ENCODE measurements around the gene PLCZ1. TPM values are rescaled to one million over a fixed set of nuclear protein-coding genes. Genes with fewer than 3 reads are reported as not detected.

The PLCZ1 gene
- total RNA-seq, 1 experiment from 2014 or later = not detected

GRCh38 chr12:18750085-18750484 lies 12.3 kb upstream of the PLCZ1 start:
- intact Hi-C loops (cut with micrococcal nuclease; ENCODE audit: unreplicated experiment) = no loop called here
- no peak for DNase-seq (ENCODE audit: low spot score)
- H3K36me3 ChIP-seq (ENCODE audit: insufficient read depth, low read length, poor library complexity, severe bottlenecking) = no peaks in the 10 kb centered on the region
- no peaks in the 10 kb centered on the region for H3K4me1 ChIP-seq (ENCODE audit: insufficient read depth, low read length, poor library complexity, severe bottlenecking)
- H3K27ac ChIP-seq (ENCODE audit: low read depth, low read length, poor library complexity, severe bottlenecking) = no peak overlapping the region
- H3K9me3 ChIP-seq (ENCODE audit: low read depth, low read length, poor library complexity, severe bottlenecking) = no peaks in the 10 kb centered on the region
- no peak for TF ChIP-seq CTCF (conservative IDR thresholded peaks at IDR 0.05; ENCODE audit: low read depth, low read length)
- no peak for TF ChIP-seq EZH2 (IDR thresholded peaks at IDR 0.05; ENCODE audit: borderline replicate concordance, low read depth, low read length, poor library complexity, severe bottlenecking)
- H3K4me3 ChIP-seq (ENCODE audit: low read depth, low read length, poor library complexity, severe bottlenecking) = no peak overlapping the region
- CTCF ChIA-PET = no interaction called here
- no TSS peak for BruUV-seq (replicated peaks)
- H3K27me3 ChIP-seq (replicated peaks; ENCODE audit: insufficient read depth, low read depth, low read length, poor library complexity) = no peaks in the 10 kb centered on the region
- POLR2A ChIA-PET (ENCODE audit: low non-redundant PET) = no interaction called here

- H3K4me1 ChIP-seq (ENCODE audit: insufficient read depth, low read length, poor library complexity, severe bottlenecking) = no peaks in the 10 kb centered on the region
- CTCF ChIA-PET = no interaction called here
- no peaks in the 10 kb centered on the region for H3K9me3 ChIP-seq (ENCODE audit: low read depth, low read length, poor library complexity, severe bottlenecking)
- H3K27me3 ChIP-seq (replicated peaks; ENCODE audit: insufficient read depth, low read depth, low read length, poor library complexity) = no peaks in the 10 kb centered on the region
- no peaks in the 10 kb centered on the region for H3K36me3 ChIP-seq (ENCODE audit: insufficient read depth, low read length, poor library complexity, severe bottlenecking)
- no peak for DNase-seq (ENCODE audit: low spot score)
- POLR2A ChIA-PET (ENCODE audit: low non-redundant PET) = no interaction called here
- TF ChIP-seq EZH2 (IDR thresholded peaks at IDR 0.05; ENCODE audit: borderline replicate concordance, low read depth, low read length, poor library complexity, severe bottlenecking) (no peak), CTCF (conservative IDR thresholded peaks at IDR 0.05; ENCODE audit: low read depth, low read length) (no peak)
- BruUV-seq (replicated peaks) = no TSS peak
- no peak overlapping the region for H3K27ac ChIP-seq (ENCODE audit: low read depth, low read length, poor library complexity, severe bottlenecking)
- intact Hi-C loops (cut with micrococcal nuclease; ENCODE audit: unreplicated experiment) = no loop called here
- H3K4me3 ChIP-seq (ENCODE audit: low read depth, low read length, poor library complexity, severe bottlenecking) = no peak overlapping the region
Measured at GRCh38 chr12:18749386-18749957, 11.7 kb upstream of the PLCZ1 start.

DNA sequence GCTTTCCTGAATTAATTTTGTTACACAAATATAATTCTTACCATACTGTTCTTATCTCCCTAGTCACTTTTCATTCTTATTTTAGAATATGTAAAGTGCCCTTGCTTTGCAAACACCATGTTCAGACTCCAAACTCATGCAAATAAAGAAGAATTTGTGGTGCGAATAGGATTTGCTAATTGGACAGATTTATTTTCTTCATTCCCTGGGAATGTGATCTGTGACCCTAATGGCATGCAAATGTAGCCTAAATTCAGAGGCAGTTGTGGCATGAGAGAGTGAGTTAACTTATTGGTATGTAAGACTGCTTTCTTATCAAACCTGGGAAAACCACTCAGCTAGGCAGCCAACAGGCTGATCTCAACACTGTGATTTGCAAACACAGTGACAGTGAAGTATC lies 10.1 kb upstream of the PLCZ1 start:
- Histone ChIP-seq H3K4me3 (ENCODE audit: low read depth, low read length, poor library complexity, severe bottlenecking) (no peak overlapping the region), H3K36me3 (ENCODE audit: insufficient read depth, low read length, poor library complexity, severe bottlenecking) (no peaks in the 10 kb centered on the region), H3K4me1 (ENCODE audit: insufficient read depth, low read length, poor library complexity, severe bottlenecking) (no peaks in the 10 kb centered on the region), H3K27ac (ENCODE audit: low read depth, low read length, poor library complexity, severe bottlenecking) (no peak overlapping the region), H3K9me3 (ENCODE audit: low read depth, low read length, poor library complexity, severe bottlenecking) (no peaks in the 10 kb centered on the region), H3K27me3 (replicated peaks; ENCODE audit: insufficient read depth, low read depth, low read length, poor library complexity) (no peaks in the 10 kb centered on the region)
- BruUV-seq (replicated peaks) = no TSS peak
- CTCF ChIA-PET = no interaction called here
- intact Hi-C loops (cut with micrococcal nuclease; ENCODE audit: unreplicated experiment) = no loop called here
- no peak for DNase-seq (ENCODE audit: low spot score)
- no peak for TF ChIP-seq EZH2 (IDR thresholded peaks at IDR 0.05; ENCODE audit: borderline replicate concordance, low read depth, low read length, poor library complexity, severe bottlenecking)
- TF ChIP-seq CTCF (conservative IDR thresholded peaks at IDR 0.05; ENCODE audit: low read depth, low read length) = no peak
- POLR2A ChIA-PET (ENCODE audit: low non-redundant PET) = no interaction called here

Data from A673 (cell line).